GM12878 (cell line): Measurements from ENCODE around the gene ATP6V0D1. TPM values are rescaled to one million over a fixed set of nuclear protein-coding genes. Genes with fewer than 3 reads are reported as not detected.

Experiments used
- ATAC-seq: fragments of 200-7000 bp; cut with Tn5 transposase; 3 replicates; pipeline ENCODE4 v1.9.1; 2020; ENCODE audit warnings: mild to moderate bottlenecking, moderate library complexity
- BruUV-seq: library from RNA; stranded (reverse); fragments of 400-500 nt; replicated peaks from 2 replicates; lab custom pipeline; 2021; lab: Mats Ljungman, UMichigan
- CTCF ChIA-PET: fragments of 300-600 bp; sonication (Branson Sonifier 250); formaldehyde crosslinking; extraction: SDS; loops from one replicate; lab custom pipeline; 2021; ENCODE audit warnings: inconsistent platforms; lab: Yijun Ruan, JAX
- POLR2A ChIA-PET: fragments of 350-600 bp; formaldehyde crosslinking; extraction: SDS; loops from one replicate; lab custom pipeline; 2021; ENCODE audit warnings: inconsistent platforms; lab: Charles Lee
- RAD21 ChIA-PET: fragments of 300-600 bp; sonication (Branson Sonifier 250); formaldehyde crosslinking; loops from one replicate; lab custom pipeline; 2023; ENCODE audit warnings: antibody characterized with exemption; ENCODE audit not compliant: unreplicated experiment; lab: Charles Lee
- SMC1A ChIA-PET: fragments of 300-600 bp; sonication (Branson Sonifier 250); formaldehyde crosslinking; loops from one replicate; lab custom pipeline; 2023; ENCODE audit not compliant: unreplicated experiment, uncharacterized antibody; lab: Charles Lee
- DNase-seq: peaks from one replicate; pipeline ENCODE4 v3.0.0-alpha.2; 2011; ENCODE audit warnings: low read depth, low spot score
- FAIRE-seq: peaks from 3 replicates; lab custom pipeline; 2011; peaks lifted over from hg19 to GRCh38; lab: Jason Lieb, UNC
- H2AFZ ChIP-seq: 2 replicates; pipeline ENCODE4 v1.6.0; 2011; ENCODE audit warnings: low read depth, low read length, control low read depth; ENCODE audit not compliant: control insufficient read depth
- H3K27ac ChIP-seq: 2 replicates; pipeline ENCODE4 v1.5.1; 2011; ENCODE audit warnings: control low read depth; ENCODE audit not compliant: control insufficient read depth, insufficient read depth
- H3K27me3 ChIP-seq, 2 experiments: replicated peaks in 1 of 2; 2 replicates each; pipeline versions ENCODE4 v1.6.0 to v1.6.1; 2011; ENCODE audit warnings: low read length in 1 of 2; ENCODE audit not compliant: control insufficient read depth in 2 of 2, insufficient read depth in 2 of 2
- H3K36me3 ChIP-seq, 2 experiments: 2 replicates each; pipeline ENCODE4 v1.5.1; 2011; ENCODE audit warnings: low read length in 1 of 2; ENCODE audit not compliant: control insufficient read depth in 2 of 2, insufficient read depth in 2 of 2
- H3K4me1 ChIP-seq: 2 replicates; pipeline ENCODE4 v1.6.1; 2011; ENCODE audit warnings: mild to moderate bottlenecking, low read length, moderate library complexity, mixed read lengths; ENCODE audit not compliant: control insufficient read depth, insufficient read depth
- H3K4me2 ChIP-seq: 2 replicates; pipeline ENCODE4 v1.6.0; 2011; ENCODE audit warnings: control low read depth; ENCODE audit not compliant: control insufficient read depth, insufficient read depth
- H3K4me3 ChIP-seq: fragments of 200-600 bp; sonication (generic); 2 replicates; pipeline ENCODE4 v1.5.1; 2016
- H3K79me2 ChIP-seq: 2 replicates; pipeline ENCODE4 v1.6.0; 2011; ENCODE audit warnings: low read length; ENCODE audit not compliant: control insufficient read depth, insufficient read depth
- H3K9ac ChIP-seq: 2 replicates; pipeline ENCODE4 v1.8.0; 2011; ENCODE audit warnings: low read length, control low read depth, mixed read lengths; ENCODE audit not compliant: control insufficient read depth, insufficient read depth
- H3K9me3 ChIP-seq: replicated peaks from 3 replicates; pipeline ENCODE4 v1.5.1; 2011; ENCODE audit warnings: mild to moderate bottlenecking, low read length; ENCODE audit not compliant: control insufficient read depth, insufficient read depth
- H4K20me1 ChIP-seq: 2 replicates; pipeline ENCODE4 v1.6.0; 2011; ENCODE audit not compliant: control insufficient read depth, insufficient read depth
- DPF2 ChIP-seq: fragments of 450-650 bp; IDR thresholded peaks from 2 replicates; pipeline ENCODE4 v1.6.1; 2017; ENCODE audit warnings: mild to moderate bottlenecking
- EGR1 ChIP-seq, 2 experiments: IDR thresholded peaks; 1 replicate in 1 of 2; 2 replicates in 1 of 2; pipeline ENCODE4 v1.6.1; 2011 to 2012; ENCODE audit warnings: low read depth in 2 of 2, low read length in 2 of 2, borderline replicate concordance in 1 of 2, mild to moderate bottlenecking in 1 of 2, moderate library complexity in 1 of 2
- MEF2B ChIP-seq: fragments of 450-650 bp; IDR thresholded peaks from 2 replicates; pipeline ENCODE4 v1.6.1; 2018; ENCODE audit warnings: mild to moderate bottlenecking, moderate library complexity; ENCODE audit not compliant: partially characterized antibody, poor library complexity, severe bottlenecking
- MTA3 ChIP-seq: IDR thresholded peaks from 2 replicates; pipeline ENCODE4 v1.6.1; 2012; ENCODE audit warnings: low read length, inconsistent platforms, borderline replicate concordance
- MXI1 ChIP-seq: fragments of 150-350 bp; IDR thresholded peaks from 2 replicates; pipeline ENCODE4 v1.6.1; 2011; ENCODE audit warnings: low read depth, mild to moderate bottlenecking, inconsistent platforms, low read length, improper control_type of control experiment
- NFYA ChIP-seq: IDR thresholded peaks from 2 replicates; pipeline ENCODE4 v1.6.1; 2011; ENCODE audit warnings: low read depth, mild to moderate bottlenecking, low read length, improper control_type of control experiment, borderline replicate concordance
- RFX5 ChIP-seq: IDR thresholded peaks from 2 replicates; pipeline ENCODE4 v1.6.1; 2011; ENCODE audit warnings: low read depth, low read length, improper control_type of control experiment
- WRNIP1 ChIP-seq: IDR thresholded peaks from 2 replicates; pipeline ENCODE4 v1.6.1; 2011; ENCODE audit warnings: low read depth, low read length, improper control_type of control experiment, borderline replicate concordance
- WGBS: methylation state at CpG from one replicate; pipeline ENCODE4 v1.1.6; 2016; ENCODE audit warnings: low lambda C conversion rate; ENCODE audit not compliant: insufficient replicate concordance, insufficient coverage; ENCODE audit errors: missing lambda C conversion rate; 5-methylcytosine and 5-hydroxymethylcytosine counted together
- in situ Hi-C: fragments of 300-500 bp; cut with MboI; formaldehyde crosslinking; loops from 9 replicates; pipeline ENCODE4 v1.14.3; 2018; ENCODE audit warnings: mixed read lengths
- intact Hi-C: fragments of 100-400 bp; cut with micrococcal nuclease; formaldehyde crosslinking; loops from one replicate; pipeline ENCODE4 v1.14.2; 2022; ENCODE audit not compliant: unreplicated experiment
- polyA plus RNA-seq, 11 experiments: library from polyadenylated mRNA; depleted of rRNA in 4 of 11; unstranded in 6 of 11; stranded (reverse) in 5 of 11; fragments of >200 nt; fragmentation: Nextera tagmentation in 4 of 11; fragmentation: Illumina TruSeq in 1 of 11; extraction: Ambion mirVana in 4 of 11; extraction: Trizol in 1 of 11; gene quantifications; 1 replicate in 1 of 11; 2 replicates in 10 of 11; pipeline versions ENCODE4 v1.2.1 to v1.2.3, GENCODE V29; 2011 to 2016; ENCODE audit warnings: inconsistent platforms in 2 of 11, missing spikeins in 2 of 11, low read depth in 1 of 11
- total RNA-seq, 4 experiments: library from RNA; depleted of rRNA in 3 of 4; stranded (reverse); fragments of >200 nt in 3 of 4; fragmentation: Illumina TruSeq in 1 of 4; extraction: Trizol in 1 of 4; gene quantifications; 2 replicates each; pipeline versions ENCODE4 v1.2.1 to v1.2.3, GENCODE V29; 2013 to 2021
- TF ChIP-seq, protein P1 (sequence below): fragments of 450-650 bp; IDR thresholded peaks from 2 replicates; pipeline ENCODE4 v1.6.1; 2017; ENCODE audit warnings: antibody characterized with exemption, mild to moderate bottlenecking, moderate library complexity
- TF ChIP-seq, protein P2 (sequence below): IDR thresholded peaks from 2 replicates; pipeline ENCODE4 v1.6.1; 2012; ENCODE audit warnings: mild to moderate bottlenecking, low read depth, low read length
- TF ChIP-seq, protein P3 (sequence below): fragments of 450-650 bp; IDR thresholded peaks from 2 replicates; pipeline ENCODE4 v1.6.1; 2017; ENCODE audit warnings: mild to moderate bottlenecking, moderate library complexity
- TF ChIP-seq, protein P4 (sequence below): fragments of 450-650 bp; IDR thresholded peaks from 2 replicates; pipeline ENCODE4 v1.6.1; 2016; ENCODE audit warnings: mild to moderate bottlenecking

ATP6V0D1 gene
- total and polyA plus RNA-seq, 10 of the 15 experiments (the other 5 are each of a cell fraction or from before 2014, with no cell fraction given): 28.1 to 141 (median 70.3) TPM

DNA sequence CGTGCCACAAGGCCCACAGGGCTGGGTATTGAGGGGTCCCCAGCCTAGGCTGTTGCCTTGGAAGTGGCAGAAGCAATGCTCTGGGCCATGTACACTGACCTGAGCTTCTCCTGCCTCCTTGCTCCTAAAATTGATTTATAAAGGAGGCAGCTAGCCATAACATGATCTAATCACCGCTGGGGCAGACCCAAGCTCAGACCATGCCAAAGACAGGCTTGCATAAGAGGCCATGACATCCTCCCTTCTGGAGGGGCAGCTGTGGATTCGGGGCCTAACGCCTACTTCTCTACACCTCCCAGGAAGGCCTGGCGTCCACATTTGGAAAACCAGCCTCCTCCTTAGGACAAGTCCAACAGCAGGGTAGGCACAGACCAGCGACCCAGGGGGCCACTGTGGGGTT lies 37.7 kb downstream of the ATP6V0D1 start:
- Histone ChIP-seq H3K27me3 (no peaks in the 10 kb centered on the region), H3K79me2 (no peaks in the 10 kb centered on the region), H3K4me3 (no peak overlapping the region), H3K9me3 (no peaks in the 10 kb centered on the region), H3K9ac (no peak overlapping the region), H3K36me3 (peaks cover 4 to 21% of the 10 kb centered on the region in 2 experiments), H2AFZ (no peak overlapping the region), H3K4me1 (no peaks in the 10 kb centered on the region; the same call in 1 of the 2 replicates), H4K20me1 (0 out of 2 replicates have a peak, but pooled peaks cover 4% of the 10 kb centered on the region), H3K27ac (no peak overlapping the region), H3K4me2 (no peak overlapping the region)
- ChIA-PET CTCF (interaction anchor here (1.6 to 7.7 kb wide), 3 partner anchors 10 to 183 kb away, joined by 4 to 84 read pairs (median 5); no protein-coding TSS in a partner anchor), RAD21 (no interaction called here), POLR2A (no interaction called here), SMC1A (no interaction called here)
- ATAC-seq: no peak
- no TSS peak for BruUV-seq
- intact Hi-C loops: no loop called here
- no peak for DNase-seq
- in situ Hi-C loops: no loop called here
- FAIRE-seq: no peak
- 96% methylated on average over 6 of the region's 6 CpGs for WGBS
- TF ChIP-seq, protein P1, sequence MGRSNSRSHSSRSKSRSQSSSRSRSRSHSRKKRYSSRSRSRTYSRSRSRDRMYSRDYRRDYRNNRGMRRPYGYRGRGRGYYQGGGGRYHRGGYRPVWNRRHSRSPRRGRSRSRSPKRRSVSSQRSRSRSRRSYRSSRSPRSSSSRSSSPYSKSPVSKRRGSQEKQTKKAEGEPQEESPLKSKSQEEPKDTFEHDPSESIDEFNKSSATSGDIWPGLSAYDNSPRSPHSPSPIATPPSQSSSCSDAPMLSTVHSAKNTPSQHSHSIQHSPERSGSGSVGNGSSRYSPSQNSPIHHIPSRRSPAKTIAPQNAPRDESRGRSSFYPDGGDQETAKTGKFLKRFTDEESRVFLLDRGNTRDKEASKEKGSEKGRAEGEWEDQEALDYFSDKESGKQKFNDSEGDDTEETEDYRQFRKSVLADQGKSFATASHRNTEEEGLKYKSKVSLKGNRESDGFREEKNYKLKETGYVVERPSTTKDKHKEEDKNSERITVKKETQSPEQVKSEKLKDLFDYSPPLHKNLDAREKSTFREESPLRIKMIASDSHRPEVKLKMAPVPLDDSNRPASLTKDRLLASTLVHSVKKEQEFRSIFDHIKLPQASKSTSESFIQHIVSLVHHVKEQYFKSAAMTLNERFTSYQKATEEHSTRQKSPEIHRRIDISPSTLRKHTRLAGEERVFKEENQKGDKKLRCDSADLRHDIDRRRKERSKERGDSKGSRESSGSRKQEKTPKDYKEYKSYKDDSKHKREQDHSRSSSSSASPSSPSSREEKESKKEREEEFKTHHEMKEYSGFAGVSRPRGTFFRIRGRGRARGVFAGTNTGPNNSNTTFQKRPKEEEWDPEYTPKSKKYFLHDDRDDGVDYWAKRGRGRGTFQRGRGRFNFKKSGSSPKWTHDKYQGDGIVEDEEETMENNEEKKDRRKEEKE: no peak
- no peak for TF ChIP-seq MXI1
- no peak for TF ChIP-seq WRNIP1
- TF ChIP-seq DPF2: no peak
- no peak for TF ChIP-seq MEF2B
- TF ChIP-seq, protein P2, sequence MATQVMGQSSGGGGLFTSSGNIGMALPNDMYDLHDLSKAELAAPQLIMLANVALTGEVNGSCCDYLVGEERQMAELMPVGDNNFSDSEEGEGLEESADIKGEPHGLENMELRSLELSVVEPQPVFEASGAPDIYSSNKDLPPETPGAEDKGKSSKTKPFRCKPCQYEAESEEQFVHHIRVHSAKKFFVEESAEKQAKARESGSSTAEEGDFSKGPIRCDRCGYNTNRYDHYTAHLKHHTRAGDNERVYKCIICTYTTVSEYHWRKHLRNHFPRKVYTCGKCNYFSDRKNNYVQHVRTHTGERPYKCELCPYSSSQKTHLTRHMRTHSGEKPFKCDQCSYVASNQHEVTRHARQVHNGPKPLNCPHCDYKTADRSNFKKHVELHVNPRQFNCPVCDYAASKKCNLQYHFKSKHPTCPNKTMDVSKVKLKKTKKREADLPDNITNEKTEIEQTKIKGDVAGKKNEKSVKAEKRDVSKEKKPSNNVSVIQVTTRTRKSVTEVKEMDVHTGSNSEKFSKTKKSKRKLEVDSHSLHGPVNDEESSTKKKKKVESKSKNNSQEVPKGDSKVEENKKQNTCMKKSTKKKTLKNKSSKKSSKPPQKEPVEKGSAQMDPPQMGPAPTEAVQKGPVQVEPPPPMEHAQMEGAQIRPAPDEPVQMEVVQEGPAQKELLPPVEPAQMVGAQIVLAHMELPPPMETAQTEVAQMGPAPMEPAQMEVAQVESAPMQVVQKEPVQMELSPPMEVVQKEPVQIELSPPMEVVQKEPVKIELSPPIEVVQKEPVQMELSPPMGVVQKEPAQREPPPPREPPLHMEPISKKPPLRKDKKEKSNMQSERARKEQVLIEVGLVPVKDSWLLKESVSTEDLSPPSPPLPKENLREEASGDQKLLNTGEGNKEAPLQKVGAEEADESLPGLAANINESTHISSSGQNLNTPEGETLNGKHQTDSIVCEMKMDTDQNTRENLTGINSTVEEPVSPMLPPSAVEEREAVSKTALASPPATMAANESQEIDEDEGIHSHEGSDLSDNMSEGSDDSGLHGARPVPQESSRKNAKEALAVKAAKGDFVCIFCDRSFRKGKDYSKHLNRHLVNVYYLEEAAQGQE: no peak
- TF ChIP-seq, protein P3, sequence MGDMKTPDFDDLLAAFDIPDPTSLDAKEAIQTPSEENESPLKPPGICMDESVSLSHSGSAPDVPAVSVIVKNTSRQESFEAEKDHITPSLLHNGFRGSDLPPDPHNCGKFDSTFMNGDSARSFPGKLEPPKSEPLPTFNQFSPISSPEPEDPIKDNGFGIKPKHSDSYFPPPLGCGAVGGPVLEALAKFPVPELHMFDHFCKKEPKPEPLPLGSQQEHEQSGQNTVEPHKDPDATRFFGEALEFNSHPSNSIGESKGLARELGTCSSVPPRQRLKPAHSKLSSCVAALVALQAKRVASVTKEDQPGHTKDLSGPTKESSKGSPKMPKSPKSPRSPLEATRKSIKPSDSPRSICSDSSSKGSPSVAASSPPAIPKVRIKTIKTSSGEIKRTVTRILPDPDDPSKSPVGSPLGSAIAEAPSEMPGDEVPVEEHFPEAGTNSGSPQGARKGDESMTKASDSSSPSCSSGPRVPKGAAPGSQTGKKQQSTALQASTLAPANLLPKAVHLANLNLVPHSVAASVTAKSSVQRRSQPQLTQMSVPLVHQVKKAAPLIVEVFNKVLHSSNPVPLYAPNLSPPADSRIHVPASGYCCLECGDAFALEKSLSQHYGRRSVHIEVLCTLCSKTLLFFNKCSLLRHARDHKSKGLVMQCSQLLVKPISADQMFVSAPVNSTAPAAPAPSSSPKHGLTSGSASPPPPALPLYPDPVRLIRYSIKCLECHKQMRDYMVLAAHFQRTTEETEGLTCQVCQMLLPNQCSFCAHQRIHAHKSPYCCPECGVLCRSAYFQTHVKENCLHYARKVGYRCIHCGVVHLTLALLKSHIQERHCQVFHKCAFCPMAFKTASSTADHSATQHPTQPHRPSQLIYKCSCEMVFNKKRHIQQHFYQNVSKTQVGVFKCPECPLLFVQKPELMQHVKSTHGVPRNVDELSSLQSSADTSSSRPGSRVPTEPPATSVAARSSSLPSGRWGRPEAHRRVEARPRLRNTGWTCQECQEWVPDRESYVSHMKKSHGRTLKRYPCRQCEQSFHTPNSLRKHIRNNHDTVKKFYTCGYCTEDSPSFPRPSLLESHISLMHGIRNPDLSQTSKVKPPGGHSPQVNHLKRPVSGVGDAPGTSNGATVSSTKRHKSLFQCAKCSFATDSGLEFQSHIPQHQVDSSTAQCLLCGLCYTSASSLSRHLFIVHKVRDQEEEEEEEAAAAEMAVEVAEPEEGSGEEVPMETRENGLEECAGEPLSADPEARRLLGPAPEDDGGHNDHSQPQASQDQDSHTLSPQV: no peak
- TF ChIP-seq MTA3: no peak
- TF ChIP-seq EGR1 (IDR thresholded peaks at IDR 0.05; ENCODE audit: borderline replicate concordance in 1 of 2, low read depth in 2 of 2, low read length in 2 of 2): no peak
- no peak for TF ChIP-seq NFYA
- TF ChIP-seq RFX5: no peak
- TF ChIP-seq, protein P4, sequence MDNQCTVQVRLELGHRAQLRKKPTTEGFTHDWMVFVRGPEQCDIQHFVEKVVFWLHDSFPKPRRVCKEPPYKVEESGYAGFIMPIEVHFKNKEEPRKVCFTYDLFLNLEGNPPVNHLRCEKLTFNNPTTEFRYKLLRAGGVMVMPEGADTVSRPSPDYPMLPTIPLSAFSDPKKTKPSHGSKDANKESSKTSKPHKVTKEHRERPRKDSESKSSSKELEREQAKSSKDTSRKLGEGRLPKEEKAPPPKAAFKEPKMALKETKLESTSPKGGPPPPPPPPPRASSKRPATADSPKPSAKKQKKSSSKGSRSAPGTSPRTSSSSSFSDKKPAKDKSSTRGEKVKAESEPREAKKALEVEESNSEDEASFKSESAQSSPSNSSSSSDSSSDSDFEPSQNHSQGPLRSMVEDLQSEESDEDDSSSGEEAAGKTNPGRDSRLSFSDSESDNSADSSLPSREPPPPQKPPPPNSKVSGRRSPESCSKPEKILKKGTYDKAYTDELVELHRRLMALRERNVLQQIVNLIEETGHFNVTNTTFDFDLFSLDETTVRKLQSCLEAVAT: no peak
